Thoracic aorta (tissue), 2 donors: ENCODE results near the gene GIMAP4. TPM values are rescaled to one million over a fixed set of nuclear protein-coding genes. Genes with fewer than 3 reads are reported as not detected.
"Not testable (repeated sequence)": the region's sequence is repeated elsewhere in the genome, so short reads cannot be mapped to it uniquely, and the experiment has no call there.

Source experiments
- ATAC-seq: fragments of 150-250 bp; one replicate; pipeline ENCODE4 v1.8.0; 2017; ENCODE audit warnings: low read depth; ENCODE audit not compliant: insufficient number of reproducible peaks, low FRiP score
- DNase-seq: peaks from one replicate; pipeline ENCODE4 v3.0.0-alpha.2; 2020; ENCODE audit warnings: low spot score
- H3K27ac ChIP-seq, 2 donors: fragments of 200-600 bp; sonication (generic); 1 replicate in 1 of 2; 2 replicates in 1 of 2; pipeline ENCODE4 v1.5.1; 2016; ENCODE audit warnings: mild to moderate bottlenecking in 2 of 2, moderate library complexity in 2 of 2
- H3K27me3 ChIP-seq: fragments of 200-600 bp; sonication (generic); replicated peaks from 2 replicates; pipeline ENCODE4 v1.6.0; 2016; ENCODE audit warnings: mild to moderate bottlenecking; ENCODE audit not compliant: insufficient read depth
- H3K36me3 ChIP-seq: fragments of 200-600 bp; sonication (generic); one replicate; pipeline ENCODE4 v1.5.1; 2016
- H3K4me1 ChIP-seq, 2 donors: fragments of 200-600 bp; sonication (generic); 1 replicate in 1 of 2; 2 replicates in 1 of 2; pipeline versions ENCODE4 v1.5.1 to v1.6.0; 2016; ENCODE audit warnings: low read depth in 2 of 2, mild to moderate bottlenecking in 1 of 2; ENCODE audit not compliant: control insufficient read depth in 1 of 2
- H3K4me3 ChIP-seq: fragments of 200-600 bp; sonication (generic); 2 replicates; pipeline ENCODE4 v1.5.1; 2016; ENCODE audit warnings: mild to moderate bottlenecking
- H3K9me3 ChIP-seq: fragments of 200-600 bp; sonication (generic); 2 replicates; pipeline ENCODE4 v1.5.1; 2016
- CTCF ChIP-seq: fragments of 200-600 bp; sonication (generic); IDR thresholded peaks from one replicate; pipeline ENCODE4 v1.5.1; 2019; ENCODE audit warnings: antibody characterized with exemption
- total RNA-seq, 2 donors: library from RNA; depleted of rRNA; stranded (reverse); fragments of >200 nt; gene quantifications; one replicate each; pipeline versions ENCODE4 v1.1.0 to v1.2.3, GENCODE V29; 2016

The GIMAP4 gene
- total RNA-seq, 2 donors from 2014 or later = 12.3 to 29.3 TPM

DNA sequence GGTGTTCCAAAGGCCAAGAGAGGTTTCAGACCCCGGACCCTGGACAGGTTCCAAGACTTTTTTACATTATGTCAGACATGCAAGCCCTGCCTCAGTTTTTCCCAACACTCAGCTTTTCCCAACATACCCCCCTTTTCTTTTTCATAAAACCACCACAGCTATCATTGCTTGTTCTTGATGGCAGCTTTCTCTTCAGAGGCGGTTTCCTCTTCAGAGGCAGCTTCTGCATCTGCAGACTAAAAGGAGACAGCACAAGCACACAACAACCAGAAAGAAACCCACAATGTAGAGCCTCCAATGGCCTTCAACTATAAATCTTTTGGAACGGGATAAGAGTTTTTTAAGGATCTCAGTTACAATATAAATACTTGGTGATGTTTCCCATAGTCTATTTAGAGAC lies 45.7 kb downstream of the GIMAP4 start:
- H3K4me1 ChIP-seq = no peaks in the 10 kb centered on the region
- no peak for ATAC-seq
- DNase-seq = no peak
- no peak overlapping the region for H3K4me3 ChIP-seq
- no peaks in the 10 kb centered on the region for H3K9me3 ChIP-seq
- no peaks in the 10 kb centered on the region for H3K27me3 ChIP-seq
- no peak overlapping the region for H3K27ac ChIP-seq
- no peak for TF ChIP-seq CTCF
- H3K36me3 ChIP-seq = no peaks in the 10 kb centered on the region

- H3K4me1 ChIP-seq = no peaks in the 10 kb centered on the region
Measured at GRCh38 chr7:150613880-150614279, 46.7 kb downstream of the GIMAP4 start.

DNA sequence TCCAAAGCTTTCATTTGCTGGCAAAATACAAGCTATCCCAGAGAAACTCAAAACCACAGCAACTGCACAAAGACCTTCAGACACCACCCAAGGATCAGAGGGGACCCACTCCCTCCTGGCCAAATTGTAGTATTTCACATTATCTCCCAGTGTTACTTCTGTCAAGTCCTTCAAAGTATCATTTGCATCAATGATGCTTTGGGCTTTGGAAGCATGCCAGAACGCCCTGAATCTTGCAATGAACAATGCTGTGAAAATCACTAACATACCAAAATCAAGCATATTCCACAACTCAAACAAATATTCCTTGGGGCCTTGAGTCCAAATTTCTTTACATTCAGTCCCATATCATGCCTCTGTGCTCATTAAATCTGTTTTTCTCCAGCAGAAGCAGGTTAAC lies 47.2 kb downstream of the GIMAP4 start:
- not testable (repeated sequence) for H3K4me1 ChIP-seq, H3K27me3 ChIP-seq, DNase-seq, H3K27ac ChIP-seq, H3K36me3 ChIP-seq, H3K4me3 ChIP-seq, ATAC-seq, H3K9me3 ChIP-seq

More at GRCh38 chr7:150613880-150614279, 46.7 kb downstream of the GIMAP4 start:
- Histone ChIP-seq H3K9me3 (no peaks in the 10 kb centered on the region), H3K27me3 (no peaks in the 10 kb centered on the region), H3K36me3 (no peaks in the 10 kb centered on the region), H3K27ac (no peak overlapping the region), H3K4me3 (no peak overlapping the region)
- TF ChIP-seq CTCF = no peak
- DNase-seq (no peak), ATAC-seq (no peak)

DNA sequence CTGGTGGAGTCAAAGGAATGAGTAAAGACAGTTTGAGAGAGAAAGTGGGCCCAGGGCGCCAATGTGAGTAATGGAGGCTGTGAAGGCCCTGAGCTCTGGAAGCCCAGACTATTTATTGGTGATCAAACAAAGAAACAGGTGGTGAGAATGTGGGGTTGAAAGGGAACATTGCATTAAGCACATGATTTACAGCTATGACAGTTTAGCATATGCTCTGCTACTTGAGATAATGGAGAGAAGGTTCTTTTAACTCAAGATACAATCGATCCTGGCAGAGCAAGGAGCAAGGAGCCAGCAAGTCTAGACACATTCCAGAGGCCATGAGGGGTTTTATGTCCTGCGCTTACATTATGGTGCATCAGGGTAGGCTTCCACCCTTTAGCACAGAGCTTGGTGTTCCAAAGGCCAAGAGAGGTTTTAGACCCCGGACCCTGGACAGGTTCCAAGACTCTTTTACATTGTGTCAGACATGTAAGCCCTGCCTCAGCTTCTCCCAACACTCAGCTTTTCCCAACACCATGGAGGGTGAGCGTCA lies 48.1 kb downstream of the GIMAP4 start:
- not testable (repeated sequence) for H3K36me3 ChIP-seq, H3K4me3 ChIP-seq, H3K9me3 ChIP-seq, H3K4me1 ChIP-seq, DNase-seq, ATAC-seq, H3K27ac ChIP-seq, H3K27me3 ChIP-seq

GRCh38 chr7:150620061-150620460 lies 52.9 kb downstream of the GIMAP4 start:
- H3K4me1 ChIP-seq = no peaks in the 10 kb centered on the region
- TF ChIP-seq CTCF = no peak
- ATAC-seq (no peak), DNase-seq (no peak)
- no peaks in the 10 kb centered on the region for H3K9me3 ChIP-seq
- no peak overlapping the region for H3K27ac ChIP-seq
- no peaks in the 10 kb centered on the region for H3K36me3 ChIP-seq
- no peaks in the 10 kb centered on the region for H3K27me3 ChIP-seq
- no peak overlapping the region for H3K4me3 ChIP-seq

- no peak for TF ChIP-seq CTCF
- Histone ChIP-seq H3K27ac (no peak overlapping the region), H3K36me3 (no peaks in the 10 kb centered on the region), H3K9me3 (no peaks in the 10 kb centered on the region), H3K4me3 (no peak overlapping the region), H3K27me3 (no peaks in the 10 kb centered on the region), H3K4me1 (no peaks in the 10 kb centered on the region)
- DNase-seq = no peak
- no peak for ATAC-seq
Measured at GRCh38 chr7:150620617-150621371, 53.6 kb downstream of the GIMAP4 start.
